ENCODE results near the gene GLS2.
"Not testable (repeated sequence)": the region's sequence is repeated elsewhere in the genome, so short reads cannot be mapped to it uniquely, and the experiment has no call there.

GLS2 gene

GRCh38 chr12:56520506-56520905, 32.5 kb upstream of the GLS2 start:
- H4K20me1 ChIP-seq (ENCODE audit: insufficient read depth, low read length) = no peaks in the 10 kb centered on the region
- H3K9ac ChIP-seq (ENCODE audit: low read length) = no peak overlapping the region
- H3K4me3 ChIP-seq (ENCODE audit: low read length) = no peak overlapping the region
- H2AFZ ChIP-seq (ENCODE audit: low read depth, low read length) = no peak overlapping the region
- H3K36me3 ChIP-seq (replicated peaks; ENCODE audit: low read depth, low read length) = no peaks in the 10 kb centered on the region
- no peak overlapping the region for H3K27ac ChIP-seq (ENCODE audit: low read length)
- 0 out of 2 replicates have a peak, but pooled peaks cover 10% of the 10 kb centered on the region for H3K79me2 ChIP-seq (ENCODE audit: low read length)
- H3K4me1 ChIP-seq (ENCODE audit: low read length) = peaks cover 25% of the 10 kb centered on the region
- no peaks in the 10 kb centered on the region for H3K9me3 ChIP-seq (ENCODE audit: insufficient read depth, low read length)
- H3K27me3 ChIP-seq (ENCODE audit: low read depth, low read length) = no peaks in the 10 kb centered on the region
- TF ChIP-seq, protein P1, sequence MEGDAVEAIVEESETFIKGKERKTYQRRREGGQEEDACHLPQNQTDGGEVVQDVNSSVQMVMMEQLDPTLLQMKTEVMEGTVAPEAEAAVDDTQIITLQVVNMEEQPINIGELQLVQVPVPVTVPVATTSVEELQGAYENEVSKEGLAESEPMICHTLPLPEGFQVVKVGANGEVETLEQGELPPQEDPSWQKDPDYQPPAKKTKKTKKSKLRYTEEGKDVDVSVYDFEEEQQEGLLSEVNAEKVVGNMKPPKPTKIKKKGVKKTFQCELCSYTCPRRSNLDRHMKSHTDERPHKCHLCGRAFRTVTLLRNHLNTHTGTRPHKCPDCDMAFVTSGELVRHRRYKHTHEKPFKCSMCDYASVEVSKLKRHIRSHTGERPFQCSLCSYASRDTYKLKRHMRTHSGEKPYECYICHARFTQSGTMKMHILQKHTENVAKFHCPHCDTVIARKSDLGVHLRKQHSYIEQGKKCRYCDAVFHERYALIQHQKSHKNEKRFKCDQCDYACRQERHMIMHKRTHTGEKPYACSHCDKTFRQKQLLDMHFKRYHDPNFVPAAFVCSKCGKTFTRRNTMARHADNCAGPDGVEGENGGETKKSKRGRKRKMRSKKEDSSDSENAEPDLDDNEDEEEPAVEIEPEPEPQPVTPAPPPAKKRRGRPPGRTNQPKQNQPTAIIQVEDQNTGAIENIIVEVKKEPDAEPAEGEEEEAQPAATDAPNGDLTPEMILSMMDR (IDR thresholded peaks at IDR 0.05; ENCODE audit: low read depth, low read length) = no peak
- TF ChIP-seq EZH2phosphoT487 (IDR thresholded peaks at IDR 0.05; ENCODE audit: low read depth) = no peak
- H3K4me2 ChIP-seq (ENCODE audit: low read length) = peak overlapping the region; percentile 95

GRCh38 chr12:56520048-56520447, 32.1 kb upstream of the GLS2 start:
- TF ChIP-seq EZH2phosphoT487 (IDR thresholded peaks at IDR 0.05; ENCODE audit: low read depth) = no peak
- TF ChIP-seq, protein P1 (IDR thresholded peaks at IDR 0.05; ENCODE audit: low read depth, low read length) = no peak
- Histone ChIP-seq H3K27me3 (ENCODE audit: low read depth, low read length) (no peaks in the 10 kb centered on the region), H2AFZ (ENCODE audit: low read depth, low read length) (no peak overlapping the region), H3K79me2 (ENCODE audit: low read length) (0 out of 2 replicates have a peak, but pooled peaks cover 10% of the 10 kb centered on the region), H4K20me1 (ENCODE audit: insufficient read depth, low read length) (no peaks in the 10 kb centered on the region), H3K36me3 (replicated peaks; ENCODE audit: low read depth, low read length) (no peaks in the 10 kb centered on the region), H3K4me2 (ENCODE audit: low read length) (no peak overlapping the region), H3K9me3 (ENCODE audit: insufficient read depth, low read length) (no peaks in the 10 kb centered on the region), H3K27ac (ENCODE audit: low read length) (no peak overlapping the region), H3K9ac (ENCODE audit: low read length) (no peak overlapping the region), H3K4me1 (ENCODE audit: low read length) (peaks cover 25% of the 10 kb centered on the region), H3K4me3 (ENCODE audit: low read length) (no peak overlapping the region)

- Histone ChIP-seq H3K9ac (ENCODE audit: low read length) (no peak overlapping the region), H3K4me1 (ENCODE audit: low read length) (peaks cover 25% of the 10 kb centered on the region), H3K4me2 (ENCODE audit: low read length) (peak overlapping the region; percentile 25), H3K36me3 (replicated peaks; ENCODE audit: low read depth, low read length) (no peaks in the 10 kb centered on the region), H4K20me1 (ENCODE audit: insufficient read depth, low read length) (no peaks in the 10 kb centered on the region), H3K27ac (ENCODE audit: low read length) (no peak overlapping the region), H3K27me3 (ENCODE audit: low read depth, low read length) (no peaks in the 10 kb centered on the region), H3K9me3 (ENCODE audit: insufficient read depth, low read length) (no peaks in the 10 kb centered on the region), H3K4me3 (ENCODE audit: low read length) (no peak overlapping the region), H3K79me2 (ENCODE audit: low read length) (0 out of 2 replicates have a peak, but pooled peaks cover 10% of the 10 kb centered on the region), H2AFZ (ENCODE audit: low read depth, low read length) (no peak overlapping the region)
- TF ChIP-seq, protein P1 (IDR thresholded peaks at IDR 0.05; ENCODE audit: low read depth, low read length) = no peak
- TF ChIP-seq EZH2phosphoT487 (IDR thresholded peaks at IDR 0.05; ENCODE audit: low read depth) = no peak
Observed at GRCh38 chr12:56518570-56518969, 30.6 kb upstream of the GLS2 start.

GRCh38 chr12:56517854-56518253, 29.9 kb upstream of the GLS2 start:
- Histone ChIP-seq H3K27me3 (ENCODE audit: low read depth, low read length) (no peaks in the 10 kb centered on the region), H3K9me3 (ENCODE audit: insufficient read depth, low read length) (no peaks in the 10 kb centered on the region), H3K4me2 (ENCODE audit: low read length) (no peak overlapping the region), H3K4me3 (ENCODE audit: low read length) (no peak overlapping the region), H3K79me2 (ENCODE audit: low read length) (0 out of 2 replicates have a peak, but pooled peaks cover 8% of the 10 kb centered on the region), H3K9ac (ENCODE audit: low read length) (no peak overlapping the region), H3K27ac (ENCODE audit: low read length) (no peak overlapping the region), H2AFZ (ENCODE audit: low read depth, low read length) (no peak overlapping the region), H3K36me3 (replicated peaks; ENCODE audit: low read depth, low read length) (no peaks in the 10 kb centered on the region), H4K20me1 (ENCODE audit: insufficient read depth, low read length) (no peaks in the 10 kb centered on the region), H3K4me1 (ENCODE audit: low read length) (peaks cover 23% of the 10 kb centered on the region)
- TF ChIP-seq, protein P1 (IDR thresholded peaks at IDR 0.05; ENCODE audit: low read depth, low read length) = no peak
- TF ChIP-seq EZH2phosphoT487 (IDR thresholded peaks at IDR 0.05; ENCODE audit: low read depth) = no peak

- peak overlapping the region; percentile 49 for H3K4me2 ChIP-seq (ENCODE audit: low read length)
Observed at GRCh38 chr12:56514014-56514318, 26.0 kb upstream of the GLS2 start.

More at GRCh38 chr12:56514014-56514318, 26.0 kb upstream of the GLS2 start:
- H2AFZ ChIP-seq (ENCODE audit: low read depth, low read length); H3K9me3 ChIP-seq (ENCODE audit: insufficient read depth, low read length); H3K27me3 ChIP-seq (ENCODE audit: low read depth, low read length); H3K4me3 ChIP-seq (ENCODE audit: low read length); H3K79me2 ChIP-seq (ENCODE audit: low read length); H3K36me3 ChIP-seq (replicated peaks; ENCODE audit: low read depth, low read length); H4K20me1 ChIP-seq (ENCODE audit: insufficient read depth, low read length); H3K9ac ChIP-seq (ENCODE audit: low read length); H3K4me1 ChIP-seq (ENCODE audit: low read length); H3K27ac ChIP-seq (ENCODE audit: low read length): not testable (repeated sequence)

All from OCI-LY3 (cell line).